Fibroblast of skin of left biceps (primary cell): ENCODE measurements around the gene SNAI1.

Experiments used
- DNase-seq, 2 experiments: peaks; one replicate each; pipeline ENCODE4 v3.0.0-alpha.2; 2013; ENCODE audit warnings: low read depth in 2 of 2

Gene SNAI1

DNA sequence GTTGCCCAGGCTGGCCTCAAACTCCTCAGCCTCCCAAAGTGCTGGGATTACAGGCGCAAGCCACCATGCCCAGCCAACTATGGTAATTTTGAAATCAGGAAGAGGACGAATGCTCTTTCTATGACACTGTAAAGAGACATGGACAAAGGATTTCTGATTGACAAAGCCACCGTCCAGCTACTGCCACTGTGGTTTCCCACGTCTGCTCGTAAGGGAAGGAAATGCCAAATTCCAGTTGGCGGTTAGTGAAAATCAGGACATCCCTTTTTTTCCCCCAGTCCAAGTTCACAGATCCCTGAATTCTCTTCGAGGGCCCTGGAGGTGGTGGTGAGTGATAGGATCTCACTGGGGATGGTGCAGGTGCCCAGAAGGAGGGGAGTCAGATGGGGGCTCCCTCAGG lies 31.2 kb downstream of the SNAI1 start:
- DNase-seq = no peak

DNA sequence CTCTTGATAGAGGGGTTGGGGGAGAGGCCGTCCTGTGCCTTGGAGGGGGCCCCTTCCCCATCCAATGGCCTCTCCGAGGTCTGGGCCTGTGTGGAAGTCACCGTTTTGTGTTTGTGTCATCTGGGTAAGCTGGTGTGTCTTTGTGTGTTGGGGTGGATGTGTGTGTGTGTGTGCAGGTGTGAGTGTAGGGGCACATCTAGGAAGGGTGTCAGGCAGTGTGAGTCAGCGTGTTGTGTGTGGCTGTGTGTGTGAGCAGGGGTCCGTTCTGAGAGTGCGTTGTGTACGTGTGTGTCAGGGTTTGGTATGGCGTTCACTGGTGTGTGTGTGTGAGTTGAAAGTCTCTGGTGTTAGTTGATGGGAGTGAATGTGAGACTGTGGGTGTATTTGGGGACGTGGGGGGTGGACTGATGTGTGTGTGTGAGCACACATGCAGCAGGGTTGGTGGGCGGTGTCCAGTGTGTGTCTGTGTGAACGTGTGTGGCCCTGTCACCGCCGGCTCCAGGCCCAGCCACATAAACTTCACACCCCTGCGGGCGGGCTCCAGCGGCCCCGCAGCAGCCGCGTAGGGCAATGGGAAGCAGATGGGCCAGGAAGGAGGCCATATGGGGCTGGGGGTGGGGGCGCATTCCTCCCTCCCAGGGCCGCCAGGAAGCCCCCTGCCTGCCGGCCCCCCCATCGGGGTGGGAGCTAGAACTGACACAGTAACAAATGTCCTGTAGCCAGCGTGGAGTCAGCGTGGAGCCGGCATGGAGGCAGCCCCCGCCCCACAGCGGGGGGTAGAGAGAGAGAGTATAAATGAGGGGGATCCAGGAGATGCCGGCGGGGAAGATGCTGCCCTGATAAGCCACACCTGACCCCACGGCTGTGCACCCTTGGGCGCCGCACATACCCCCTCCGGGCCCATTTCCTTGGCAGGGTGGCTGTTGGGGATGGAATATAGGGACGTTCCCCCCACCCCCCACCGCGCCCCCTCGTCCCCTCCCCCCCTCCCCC lies 32.1 kb downstream of the SNAI1 start:
- DNase-seq = peak in 1 of 2 experiments; percentile 48

DNA sequence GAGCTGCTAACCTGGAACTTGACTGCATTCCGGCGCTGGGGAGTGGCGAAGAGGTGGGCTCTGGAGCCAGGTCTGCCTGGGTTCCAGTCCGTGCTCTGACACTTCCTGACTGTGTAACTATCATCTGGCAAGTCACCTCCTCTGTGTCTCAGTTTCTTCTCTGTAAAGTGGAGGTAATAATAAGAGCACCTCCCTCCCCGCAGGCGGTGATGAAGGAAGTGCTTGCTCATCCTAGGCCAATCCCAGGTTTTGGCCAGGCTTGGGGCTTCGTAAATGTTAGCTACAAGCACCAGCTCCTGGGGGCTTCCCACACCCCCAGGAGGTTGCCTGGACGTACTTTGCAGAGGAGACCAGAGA lies 32.8 kb downstream of the SNAI1 start:
- DNase-seq = no peak

DNA sequence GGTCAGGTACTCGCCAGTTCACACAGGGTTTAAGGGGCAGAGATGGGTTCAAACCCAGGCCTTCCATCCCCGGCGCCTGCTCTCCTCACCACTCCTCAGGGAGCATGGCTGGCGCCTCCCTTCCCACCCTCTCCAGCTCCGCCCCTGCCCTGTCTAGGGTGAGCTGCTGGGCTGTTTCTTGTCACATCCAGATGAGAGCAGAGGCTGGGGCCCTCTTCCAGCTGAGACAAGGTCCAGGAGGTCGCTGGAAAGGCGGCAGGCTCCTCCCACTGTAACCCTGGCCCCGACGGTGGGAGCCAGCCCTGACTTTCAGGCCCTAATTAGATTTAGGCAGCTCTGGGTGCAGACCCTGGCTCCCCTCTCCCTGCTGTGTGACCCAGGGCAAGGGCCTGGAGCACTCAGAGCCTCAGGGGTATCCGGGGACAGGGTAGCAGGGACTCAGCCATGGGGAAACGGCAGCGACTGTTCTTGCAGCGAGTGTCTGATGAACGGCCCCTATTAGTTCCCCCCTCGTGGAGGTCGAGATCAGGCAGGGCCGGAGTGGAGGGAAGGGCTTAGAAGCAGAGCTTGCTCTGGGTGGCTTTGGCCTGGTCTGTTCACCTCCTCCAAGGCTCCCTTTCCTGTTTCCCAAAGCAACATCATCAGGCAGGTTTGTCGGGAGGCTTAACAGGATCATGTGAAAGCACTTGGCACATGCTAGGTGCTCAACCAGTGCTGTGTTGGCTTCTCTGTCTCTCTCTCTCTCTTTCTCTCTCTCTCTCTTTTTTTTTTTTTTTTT lies 33.4 kb downstream of the SNAI1 start:
- no peak for DNase-seq

DNA sequence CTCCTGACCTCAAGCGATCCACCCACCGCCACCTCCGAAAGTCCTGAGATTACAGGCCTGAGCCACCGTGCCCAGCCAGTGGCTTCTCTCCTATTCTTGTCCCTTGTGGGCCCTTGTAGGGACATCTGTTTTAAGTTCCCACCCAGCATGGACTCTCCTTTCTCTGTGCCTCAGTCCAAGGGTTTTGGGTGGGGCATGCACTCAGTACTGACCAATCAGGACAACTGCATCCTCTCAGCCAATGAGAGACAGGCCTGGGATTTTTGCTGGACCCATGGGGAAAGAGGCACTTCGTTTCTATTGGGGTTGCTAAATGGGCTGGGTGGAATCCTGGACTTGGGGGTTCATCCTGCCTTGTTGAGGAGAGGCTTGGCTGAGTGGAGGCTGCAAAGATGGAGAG lies 34.4 kb downstream of the SNAI1 start:
- no peak for DNase-seq

DNA sequence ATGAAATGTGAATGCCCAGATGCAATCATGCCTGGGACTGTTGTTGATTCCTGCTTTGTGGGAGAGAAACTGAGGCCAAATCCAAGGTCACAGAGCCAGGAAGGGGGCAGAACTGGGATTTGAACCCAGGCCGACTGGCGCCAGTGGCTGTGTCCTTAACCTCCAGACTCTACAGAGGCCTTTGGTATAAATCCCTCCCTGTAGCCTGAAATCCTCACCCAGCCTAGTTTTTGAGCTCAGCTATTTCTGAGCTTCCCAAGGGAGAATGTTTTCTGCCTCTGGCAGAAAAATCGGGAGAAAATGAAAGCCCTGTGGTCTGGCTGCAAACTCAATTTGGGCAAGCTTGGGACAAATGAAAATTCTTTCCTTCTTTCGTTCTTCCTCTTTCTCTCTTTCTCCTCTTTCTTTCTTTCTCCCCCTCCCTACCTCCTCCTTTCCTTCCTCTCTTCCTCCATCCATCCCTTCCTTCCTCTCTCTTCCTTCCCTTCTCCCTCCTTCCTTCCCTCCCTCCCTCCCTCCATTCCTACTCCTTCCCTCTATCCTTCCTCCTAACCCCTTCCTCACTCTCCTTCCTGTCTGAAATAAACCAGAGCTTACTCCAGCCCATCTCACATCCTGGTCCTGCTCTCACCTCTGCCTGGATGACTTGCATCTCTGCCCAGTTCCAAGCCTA lies 34.9 kb downstream of the SNAI1 start:
- DNase-seq = no peak

DNA sequence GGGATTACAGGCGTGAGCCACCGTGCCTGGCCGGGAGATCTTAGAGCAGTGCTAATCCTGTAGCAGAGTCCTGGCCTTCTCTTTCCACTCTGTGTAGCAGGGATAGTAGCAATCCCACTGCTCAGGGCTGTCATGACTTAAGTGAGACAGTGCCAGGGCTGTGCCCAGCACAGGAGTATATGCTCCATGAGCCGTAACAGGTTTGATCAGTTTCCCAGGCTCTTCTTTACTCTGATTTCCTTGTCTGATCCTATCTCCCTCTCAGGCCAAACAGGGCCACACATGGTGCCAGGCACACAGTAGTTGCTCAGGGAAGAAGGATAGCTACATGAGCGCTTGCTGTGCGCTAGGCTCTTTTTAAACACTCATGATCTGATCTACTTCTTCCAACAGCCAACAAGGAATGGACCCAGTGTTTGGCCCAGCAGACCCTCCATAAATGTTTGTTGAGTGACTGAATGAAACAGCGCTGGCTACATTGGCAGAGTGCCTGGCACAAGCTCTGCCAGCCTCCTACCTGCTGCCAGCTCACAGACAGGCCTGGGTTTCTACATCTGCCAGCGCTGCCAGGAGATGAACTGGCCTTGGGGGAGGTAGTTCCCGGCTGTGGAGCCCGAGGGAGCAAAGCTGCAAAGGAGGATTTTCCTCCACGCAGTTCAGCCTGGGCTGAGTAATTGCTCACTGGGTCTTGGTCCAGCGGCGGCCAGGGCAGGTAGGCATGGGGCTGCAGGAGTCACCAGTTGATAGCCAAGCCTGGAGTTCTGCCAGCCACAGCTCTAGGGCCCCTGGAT lies 36.9 kb downstream of the SNAI1 start:
- no peak for DNase-seq

DNA sequence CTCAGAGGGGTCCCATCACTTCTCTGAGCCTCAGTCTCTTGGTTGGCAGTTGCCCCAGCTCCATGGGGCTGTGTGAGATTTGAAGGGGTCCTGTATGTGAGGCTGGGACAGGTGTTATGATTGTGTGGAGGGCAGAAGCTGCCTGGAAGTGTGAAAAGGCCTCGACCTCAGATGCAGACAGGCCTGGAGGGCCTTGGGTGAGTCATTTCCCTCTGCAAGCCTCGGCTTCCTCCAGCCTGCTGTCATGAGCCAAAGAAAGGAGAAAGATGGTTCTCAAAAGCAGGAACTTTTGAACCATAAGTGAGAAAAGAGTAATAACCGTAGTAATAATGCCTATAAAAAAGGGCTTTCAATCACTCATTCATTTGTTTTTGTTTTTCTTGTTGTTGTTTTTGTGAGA lies 37.5 kb downstream of the SNAI1 start:
- DNase-seq = no peak

DNA sequence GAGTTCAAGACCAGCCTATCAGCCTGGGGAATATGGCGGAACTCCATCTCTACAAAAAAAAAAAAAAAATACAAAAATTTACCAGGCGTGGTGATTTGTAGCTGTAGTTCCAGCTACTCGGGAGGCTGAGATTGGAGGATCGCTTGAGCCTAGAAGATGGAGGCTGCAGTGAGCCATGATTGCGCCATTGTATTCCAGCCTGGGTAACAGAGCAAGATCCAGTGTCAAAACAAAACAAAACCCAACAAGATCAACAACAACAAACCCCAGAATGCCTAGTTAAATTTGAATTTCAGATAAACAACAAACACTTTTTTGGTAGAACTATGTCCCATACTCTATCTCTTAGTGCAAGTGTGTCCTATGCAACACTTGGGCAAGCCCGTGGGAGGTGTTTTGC lies 39.9 kb downstream of the SNAI1 start:
- no peak for DNase-seq

DNA sequence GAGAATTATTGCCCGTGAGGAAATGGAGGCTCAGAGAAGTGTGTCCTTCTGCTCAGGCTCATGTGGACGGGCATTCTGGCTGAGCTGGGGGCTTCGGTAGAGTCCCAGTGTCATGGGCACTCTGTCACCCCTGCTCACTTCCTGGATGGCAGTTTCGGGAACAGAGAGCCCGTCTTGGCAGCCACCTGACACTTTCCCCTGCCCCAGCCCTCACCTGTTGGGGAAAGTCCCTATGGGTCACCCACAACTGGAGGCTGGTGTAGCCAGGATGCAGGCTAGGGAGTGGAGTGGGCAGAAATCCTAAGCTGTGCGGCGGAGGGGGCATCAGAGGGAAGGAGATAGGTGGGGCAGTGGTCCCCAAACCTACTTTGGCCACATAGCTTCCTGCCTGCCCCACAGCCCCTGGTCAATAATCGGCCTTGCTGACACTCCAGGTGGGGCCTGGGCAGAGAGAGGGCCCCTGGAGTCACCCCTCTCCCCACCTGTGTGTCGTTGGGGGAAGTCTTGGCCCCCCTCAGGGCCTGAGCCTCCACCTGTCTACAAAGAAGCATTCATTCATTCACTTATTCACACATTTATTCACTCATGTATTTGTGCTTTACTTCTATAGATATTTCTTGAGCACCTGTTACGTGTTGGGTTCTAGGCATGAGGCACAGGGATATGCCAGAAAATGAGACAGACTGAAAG lies 40.5 kb downstream of the SNAI1 start:
- DNase-seq = no peak

DNA sequence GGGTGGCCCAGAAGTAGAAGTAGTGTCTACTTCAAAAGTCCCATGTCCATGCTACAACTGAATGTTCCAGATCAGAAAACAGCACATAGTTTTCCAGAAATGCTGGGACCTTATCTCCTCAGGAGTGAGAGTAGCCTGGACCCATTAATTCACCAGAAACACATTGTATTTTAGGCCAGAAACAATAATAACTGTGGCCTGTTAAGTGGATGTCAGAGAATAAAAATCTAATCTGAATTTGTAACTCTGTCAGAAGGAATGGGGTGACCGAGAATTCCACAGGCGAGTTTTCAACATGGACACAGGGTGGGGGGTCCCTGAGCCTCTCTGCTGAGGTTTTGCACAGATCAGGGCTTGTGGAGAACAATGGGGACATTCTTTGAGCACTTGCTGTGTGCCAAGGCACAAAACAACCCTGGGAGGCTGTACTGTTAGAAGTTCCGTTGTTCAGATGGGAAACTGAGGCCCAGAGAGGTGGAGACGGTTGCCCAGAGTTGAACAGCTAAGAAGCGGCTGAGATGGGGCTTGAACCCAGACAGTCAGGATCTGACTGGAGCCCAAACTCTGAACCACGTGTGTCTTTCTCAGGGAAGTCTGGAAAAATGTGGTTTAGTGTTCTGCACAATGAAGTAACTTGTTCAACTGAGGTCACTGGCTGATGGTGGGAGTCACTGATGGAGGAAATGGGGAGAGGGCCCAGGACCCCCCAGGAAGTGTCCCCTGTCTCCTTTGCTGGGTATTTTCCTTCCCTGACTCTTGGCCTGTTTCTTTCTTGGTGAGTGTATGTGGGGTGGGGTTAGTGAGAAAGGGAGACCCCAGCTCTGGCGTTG lies 44.2 kb downstream of the SNAI1 start:
- no peak for DNase-seq

DNA sequence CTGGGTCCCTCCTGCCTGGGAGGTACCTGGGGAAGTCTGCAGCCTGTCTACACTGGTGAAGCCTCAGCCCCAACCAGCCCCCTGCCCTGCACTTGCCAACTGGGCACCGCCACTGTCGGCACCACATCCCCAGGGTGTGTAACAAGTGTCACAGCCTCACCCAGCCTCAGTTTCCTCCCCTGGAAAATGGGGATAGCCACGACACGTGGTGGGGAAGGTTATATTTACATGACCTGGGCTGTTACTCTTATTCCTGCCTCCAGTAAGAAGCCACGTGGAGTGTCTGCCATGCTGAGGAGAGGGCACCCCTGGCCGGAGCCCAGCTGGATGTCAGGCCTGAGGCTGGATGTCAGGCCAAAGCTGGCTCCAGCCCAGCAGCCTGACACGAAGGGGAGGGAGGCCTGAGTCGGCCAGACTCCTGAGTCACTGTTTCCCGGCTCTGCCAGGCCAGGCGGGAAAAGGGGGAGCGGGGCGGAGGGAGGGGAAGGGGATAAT lies 44.9 kb downstream of the SNAI1 start:
- DNase-seq = no peak

DNA sequence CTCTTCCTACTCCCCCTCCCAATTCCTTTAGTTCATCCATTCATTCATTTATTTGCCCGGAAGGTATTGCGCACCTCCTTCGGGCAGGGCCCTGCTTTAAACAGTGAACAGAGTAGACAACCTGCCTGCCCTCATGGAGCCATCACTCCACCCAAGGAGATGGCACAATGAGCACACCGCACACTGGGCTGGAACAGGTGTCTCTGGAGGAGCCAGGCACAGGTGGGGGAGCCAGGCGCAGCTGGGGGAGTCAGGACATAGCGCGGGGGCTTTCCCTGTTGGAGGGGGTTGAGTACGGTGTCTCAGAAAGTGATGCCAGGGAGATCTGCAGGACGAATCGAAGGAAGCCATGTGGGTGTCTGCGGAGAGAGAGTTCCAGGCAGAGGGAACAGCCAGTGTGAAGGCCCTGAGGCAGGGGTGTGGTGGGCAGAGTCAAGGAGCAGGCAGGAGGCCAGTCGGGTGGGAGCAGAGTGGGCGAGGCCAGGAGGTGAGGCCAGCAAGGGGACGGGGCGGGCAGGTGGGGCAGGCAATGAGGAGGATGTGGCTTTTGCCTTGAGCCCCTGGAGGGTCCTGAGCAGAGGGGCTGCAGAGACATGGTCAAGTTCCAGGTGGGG lies 46.4 kb downstream of the SNAI1 start:
- no peak for DNase-seq

DNA sequence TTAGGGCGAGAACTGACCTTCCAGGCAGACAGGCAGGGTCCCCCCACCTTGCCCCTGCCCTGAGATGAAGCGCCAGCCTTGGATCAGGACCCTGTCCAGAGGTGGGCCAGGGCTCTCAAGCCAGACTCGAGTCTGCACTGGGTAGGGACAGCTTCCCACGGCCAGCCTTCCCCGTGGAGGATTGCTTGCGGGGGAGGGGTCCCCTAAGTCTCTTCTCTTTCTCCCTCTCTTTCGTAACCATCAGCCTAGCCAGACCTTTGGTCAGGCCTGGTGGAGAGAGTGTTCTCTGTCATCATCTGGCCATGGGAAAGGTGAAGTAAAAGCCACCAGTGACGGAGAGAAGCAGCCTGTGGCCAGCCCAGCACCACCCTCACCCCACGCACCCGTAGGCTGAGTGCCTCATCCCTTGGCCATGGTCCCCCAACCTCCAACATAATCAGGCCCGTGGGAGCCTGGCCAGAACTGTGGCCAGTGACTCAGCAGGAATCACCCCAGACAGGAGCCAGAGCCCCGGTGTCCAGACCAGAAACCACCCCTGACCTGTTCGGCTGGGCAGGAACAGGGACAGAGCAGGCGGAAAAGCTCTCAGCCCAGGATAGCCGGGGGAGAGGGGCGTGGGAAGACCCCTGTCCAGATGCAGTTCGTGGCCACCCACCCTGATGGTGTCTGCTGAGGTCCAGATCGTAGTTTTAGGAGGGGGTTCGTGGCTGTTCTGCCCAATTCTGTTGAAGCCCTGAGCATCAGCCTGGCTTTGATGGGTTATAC lies 47.1 kb downstream of the SNAI1 start:
- DNase-seq = no peak

DNA sequence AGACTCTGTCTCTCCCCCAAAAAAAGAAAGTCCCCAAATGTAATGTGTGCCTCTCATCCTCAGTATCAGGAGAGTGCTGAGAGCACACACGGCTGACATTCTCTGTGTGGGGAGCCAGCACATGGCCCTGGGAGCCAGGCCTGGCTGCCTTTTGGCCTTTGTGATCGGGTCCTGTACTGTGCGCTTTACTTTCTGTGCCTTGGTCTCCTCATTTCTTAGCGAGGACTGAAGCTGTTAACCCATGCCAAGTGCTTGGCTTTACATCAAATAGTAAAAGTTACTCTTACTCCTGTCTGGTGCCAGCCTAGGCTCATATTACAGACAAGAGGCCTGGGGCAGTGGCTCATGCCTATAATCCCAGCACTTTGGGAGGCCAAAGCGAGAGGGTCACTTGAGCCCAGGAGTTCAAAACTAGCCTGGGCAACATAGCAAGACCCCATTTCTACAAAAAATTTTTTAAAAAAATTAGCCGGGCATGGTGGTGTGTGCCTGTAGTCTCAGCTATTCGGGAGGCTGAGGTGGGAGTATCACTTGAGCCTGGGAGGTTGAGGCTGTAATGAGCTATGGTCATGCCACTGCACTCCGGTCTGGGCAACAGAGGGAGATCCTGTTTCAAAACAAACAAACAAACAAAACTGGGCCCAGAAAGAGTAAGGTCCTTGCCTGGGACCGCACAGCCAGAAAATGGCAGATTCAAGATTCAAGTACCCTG lies 50.3 kb downstream of the SNAI1 start:
- no peak for DNase-seq

DNA sequence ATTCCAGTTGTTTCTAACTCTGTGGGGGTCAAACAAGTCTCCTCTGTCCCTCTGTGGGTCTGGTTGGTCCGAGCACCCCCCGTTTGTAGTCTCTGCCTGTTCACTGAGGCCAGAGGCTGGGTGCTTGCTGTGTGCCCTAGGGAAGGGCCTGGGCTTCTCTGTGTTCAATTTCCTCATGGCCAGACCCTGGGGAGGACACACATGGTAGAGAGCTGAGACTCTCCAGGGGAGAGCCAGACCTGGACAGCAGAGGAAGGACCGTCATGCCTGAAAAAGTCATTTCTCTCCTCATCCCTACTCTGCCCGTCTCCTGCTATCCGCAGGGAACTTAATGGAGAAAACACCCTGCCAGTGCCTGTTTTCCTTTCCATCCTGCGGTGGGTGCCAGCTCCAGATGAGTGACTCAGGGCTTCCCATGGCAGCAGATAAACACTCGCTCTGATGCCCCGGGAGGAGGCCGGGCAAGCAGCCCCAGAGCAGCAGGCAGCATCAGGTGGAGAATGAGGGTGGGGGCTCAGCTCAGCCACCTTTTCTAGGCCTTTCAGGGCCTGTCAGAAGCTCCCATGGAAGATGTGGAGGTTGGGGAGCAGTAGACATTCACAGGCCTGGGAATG lies 51.9 kb downstream of the SNAI1 start:
- DNase-seq = no peak

DNA sequence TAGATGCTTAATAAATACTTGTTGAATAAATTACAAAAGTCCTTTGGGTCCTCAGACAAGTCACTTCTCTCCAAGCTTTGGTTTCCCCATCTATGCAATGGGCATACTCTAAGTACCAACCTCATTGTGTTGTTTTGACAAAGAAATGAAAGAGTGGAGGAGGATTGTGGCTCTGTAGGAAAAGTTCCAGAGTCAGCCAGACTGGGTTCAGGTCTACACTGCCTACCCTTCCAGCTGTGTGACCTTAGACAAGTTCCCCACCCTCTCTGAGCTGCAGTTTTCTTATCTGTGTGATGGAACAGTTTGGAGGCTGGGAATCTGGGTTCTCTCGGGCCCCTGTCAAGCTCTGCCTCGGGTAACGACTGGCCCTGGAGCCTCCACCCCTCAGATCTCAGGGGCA lies 53.9 kb downstream of the SNAI1 start:
- DNase-seq = no peak

DNA sequence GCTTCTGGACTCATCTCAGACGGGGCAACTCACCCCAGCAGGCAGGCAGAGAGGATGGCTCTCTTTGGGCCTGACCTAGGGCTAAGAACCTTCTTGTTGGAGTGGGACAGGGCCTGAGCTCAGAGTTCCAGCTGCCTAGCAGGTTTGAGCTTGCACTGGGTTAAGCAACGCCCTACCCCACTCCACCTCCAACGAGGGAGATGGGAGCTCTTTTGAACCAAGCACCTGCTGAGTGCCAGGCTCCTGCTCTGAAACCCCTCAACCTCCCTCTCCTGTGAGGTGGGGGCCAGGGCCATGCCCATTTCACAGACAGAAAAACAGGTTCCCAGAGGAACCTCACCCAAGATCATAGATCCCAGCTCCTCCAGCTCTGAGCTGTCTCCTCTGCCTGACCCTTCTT lies 54.3 kb downstream of the SNAI1 start:
- DNase-seq = no peak
